ENCODE results near the gene WNT3.

- TF ChIP-seq CTCF (IDR thresholded peaks at IDR 0.05 in 8 of 11, conservative IDR thresholded peaks at IDR 0.05 in 3 of 11): no peak
- no peak for TF ChIP-seq POLR2AphosphoS5 (IDR thresholded peaks at IDR 0.05)
Measured at GRCh38 chr17:46813920-46814319, 4.6 kb downstream of the WNT3 start.

Measured in spleen (tissue), 7 donors.